Neural crest cell (in vitro differentiated cells): ENCODE data around the gene FNBP1L. TPM values are rescaled to one million over a fixed set of nuclear protein-coding genes. Genes with fewer than 3 reads are reported as not detected.

ENCODE experiments used
- DNase-seq: peaks from one replicate; pipeline ENCODE4 v3.0.0; 2021; ENCODE audit warnings: low read depth, mixed read lengths, low spot score
- H3K27ac Mint-ChIP-seq: one replicate; pipeline ENCODE4 v1.8.0; 2021; ENCODE audit warnings: mild to moderate bottlenecking, mixed read lengths; ENCODE audit not compliant: unreplicated experiment
- H3K27me3 Mint-ChIP-seq: 2 replicates; pipeline ENCODE4 v1.8.0; 2021; ENCODE audit warnings: low read depth, mild to moderate bottlenecking, mixed read lengths
- H3K36me3 Mint-ChIP-seq: 2 replicates; pipeline ENCODE4 v1.8.0; 2021; ENCODE audit warnings: low read depth, mild to moderate bottlenecking, mixed read lengths
- H3K4me1 Mint-ChIP-seq: 2 replicates; pipeline ENCODE4 v1.8.0; 2021; ENCODE audit warnings: mixed read lengths
- H3K4me3 Mint-ChIP-seq: one replicate; pipeline ENCODE4 v1.8.0; 2021; ENCODE audit warnings: mild to moderate bottlenecking, mixed read lengths
- H3K9me3 Mint-ChIP-seq: 2 replicates; pipeline ENCODE4 v1.8.0; 2021; ENCODE audit warnings: mixed read lengths
- CTCF ChIP-seq: fragments of 200-600 bp; sonication (generic); conservative IDR thresholded peaks from 2 replicates; pipeline ENCODE4 v1.5.0; 2021; ENCODE audit warnings: antibody characterized with exemption, mild to moderate bottlenecking
- total RNA-seq: library from RNA; stranded (reverse); gene quantifications from 2 replicates; pipeline ENCODE4 v1.2.1, GENCODE V29; 2021

FNBP1L gene
- total RNA-seq, 1 donor from 2014 or later: 60.9 TPM

GRCh38 chr1:93433407-93433961 lies 14.4 kb upstream of the FNBP1L start:
- no peak for DNase-seq
- H3K4me3 Mint-ChIP-seq: no peak overlapping the region
- H3K36me3 Mint-ChIP-seq: no peaks in the 10 kb centered on the region
- H3K27me3 Mint-ChIP-seq: no peaks in the 10 kb centered on the region
- TF ChIP-seq CTCF: no peak
- H3K27ac Mint-ChIP-seq: no peak overlapping the region
- no peaks in the 10 kb centered on the region for H3K9me3 Mint-ChIP-seq
- no peaks in the 10 kb centered on the region for H3K4me1 Mint-ChIP-seq

- DNase-seq: no peak
- H3K4me3 Mint-ChIP-seq: no peak overlapping the region
- H3K36me3 Mint-ChIP-seq: no peaks in the 10 kb centered on the region
- H3K27me3 Mint-ChIP-seq: no peaks in the 10 kb centered on the region
- H3K4me1 Mint-ChIP-seq: no peaks in the 10 kb centered on the region
- no peak overlapping the region for H3K27ac Mint-ChIP-seq
- TF ChIP-seq CTCF: no peak
- H3K9me3 Mint-ChIP-seq: no peaks in the 10 kb centered on the region
Observed at GRCh38 chr1:93434088-93434487, 13.8 kb upstream of the FNBP1L start.

- DNase-seq: no peak
- Mint-ChIP-seq H3K4me1 (no peaks in the 10 kb centered on the region), H3K4me3 (no peak overlapping the region), H3K9me3 (no peaks in the 10 kb centered on the region), H3K27me3 (no peaks in the 10 kb centered on the region), H3K27ac (no peak overlapping the region), H3K36me3 (no peaks in the 10 kb centered on the region)
- TF ChIP-seq CTCF: no peak
Observed at GRCh38 chr1:93434987-93435386, 12.9 kb upstream of the FNBP1L start.

GRCh38 chr1:93435443-93435842 lies 12.5 kb upstream of the FNBP1L start:
- no peaks in the 10 kb centered on the region for H3K27me3 Mint-ChIP-seq
- H3K4me3 Mint-ChIP-seq: no peak overlapping the region
- TF ChIP-seq CTCF: no peak
- no peak for DNase-seq
- no peak overlapping the region for H3K27ac Mint-ChIP-seq
- no peaks in the 10 kb centered on the region for H3K4me1 Mint-ChIP-seq
- no peaks in the 10 kb centered on the region for H3K36me3 Mint-ChIP-seq
- no peaks in the 10 kb centered on the region for H3K9me3 Mint-ChIP-seq

GRCh38 chr1:93436496-93436895 lies 11.4 kb upstream of the FNBP1L start:
- Mint-ChIP-seq H3K36me3 (no peaks in the 10 kb centered on the region), H3K27ac (no peak overlapping the region), H3K27me3 (no peaks in the 10 kb centered on the region), H3K4me1 (no peaks in the 10 kb centered on the region), H3K9me3 (no peaks in the 10 kb centered on the region), H3K4me3 (no peak overlapping the region)
- no peak for DNase-seq
- TF ChIP-seq CTCF: no peak
